Activated CD4-positive, alpha-beta memory T cell treated with anti-CD3 and anti-CD28 coated beads, Interleukin-2, amount 10 ng/mL, durations not matched to agents 7 days and 5 days (primary cell): Measurements from ENCODE around the gene LIPI. TPM values are rescaled to one million over a fixed set of nuclear protein-coding genes. Genes with fewer than 3 reads are reported as not detected.

Source experiments
- CTCF ChIA-PET: fragments of 350-600 bp; sonication (Branson Sonifier 250); formaldehyde crosslinking; loops from one replicate; lab custom pipeline; 2021; ENCODE audit warnings: antibody characterized with exemption, inconsistent platforms; lab: Charles Lee
- POLR2A ChIA-PET: fragments of 350-600 bp; sonication (Branson Sonifier 250); formaldehyde crosslinking; loops from one replicate; lab custom pipeline; 2021; ENCODE audit warnings: antibody characterized with exemption; lab: Charles Lee
- DNase-seq: peaks from one replicate; pipeline ENCODE4 v3.0.0-alpha.2; 2020
- H3K27ac Mint-ChIP-seq: one replicate; pipeline ENCODE4 v1.8.0; 2021; ENCODE audit warnings: mild to moderate bottlenecking, mixed read lengths
- H3K27me3 Mint-ChIP-seq: one replicate; pipeline ENCODE4 v1.8.0; 2021; ENCODE audit warnings: mixed read lengths
- H3K36me3 Mint-ChIP-seq: one replicate; pipeline ENCODE4 v1.8.0; 2021; ENCODE audit warnings: low read depth, mixed read lengths
- H3K4me1 Mint-ChIP-seq: one replicate; pipeline ENCODE4 v1.8.0; 2021; ENCODE audit warnings: mixed read lengths
- H3K4me3 Mint-ChIP-seq: one replicate; pipeline ENCODE4 v1.8.0; 2021; ENCODE audit warnings: mild to moderate bottlenecking, mixed read lengths
- H3K9me3 Mint-ChIP-seq: one replicate; pipeline ENCODE4 v1.8.0; 2021; ENCODE audit warnings: mixed read lengths
- total RNA-seq, 2 experiments: library from RNA; stranded (reverse); gene quantifications; one replicate each; pipeline ENCODE4 v1.2.3, GENCODE V29; 2021

Gene LIPI
- not detected for total RNA-seq

GRCh38 chr21:14210738-14211137, at the start of gene LIPI:
TSS of gene LIPI (minus strand) at chr21:14210955. CDS start at chr21:14210845, 110 bp downstream.
- Mint-ChIP-seq H3K27me3 (peaks cover 19% of the 10 kb centered on the region), H3K36me3 (no peaks in the 10 kb centered on the region), H3K27ac (no peak within 1 kb of the TSS), H3K4me1 (no peaks in the 10 kb centered on the region), H3K9me3 (no peaks in the 10 kb centered on the region), H3K4me3 (no peak within 1 kb of the TSS)
- ChIA-PET POLR2A (no interaction called here), CTCF (interaction anchor here (0.6 kb wide), 1 partner anchor 15 kb away, joined by 4 read pairs; no protein-coding TSS in a partner anchor)
- no peak for DNase-seq

GRCh38 chr21:14260174-14260764, 49.5 kb upstream of the LIPI start:
- H3K4me1 Mint-ChIP-seq: no peaks in the 10 kb centered on the region
- H3K27me3 Mint-ChIP-seq: peaks cover 9% of the 10 kb centered on the region
- H3K27ac Mint-ChIP-seq: no peak overlapping the region
- H3K36me3 Mint-ChIP-seq: no peaks in the 10 kb centered on the region
- H3K9me3 Mint-ChIP-seq: no peaks in the 10 kb centered on the region
- ChIA-PET CTCF (interaction anchor here (1.5 to 2.0 kb wide), 2 partner anchors 14 to 1222 kb away, joined by 4 to 5 read pairs; no protein-coding TSS in a partner anchor), POLR2A (interaction anchor here (0.6 kb wide), 1 partner anchor 1122 kb away, joined by 4 read pairs; no protein-coding TSS in a partner anchor)
- H3K4me3 Mint-ChIP-seq: no peak overlapping the region
- no peak for DNase-seq

- ChIA-PET CTCF (interaction anchor here (1.5 to 2.0 kb wide), 2 partner anchors 14 to 1223 kb away, joined by 4 to 5 read pairs; no protein-coding TSS in a partner anchor), POLR2A (no interaction called here)
- no peaks in the 10 kb centered on the region for H3K36me3 Mint-ChIP-seq
- H3K27ac Mint-ChIP-seq: no peak overlapping the region
- H3K4me3 Mint-ChIP-seq: no peak overlapping the region
- H3K9me3 Mint-ChIP-seq: no peaks in the 10 kb centered on the region
- H3K27me3 Mint-ChIP-seq: peaks cover 9% of the 10 kb centered on the region
- H3K4me1 Mint-ChIP-seq: no peaks in the 10 kb centered on the region
- DNase-seq: no peak
Observed at GRCh38 chr21:14259747-14260146, 49.0 kb upstream of the LIPI start.

- no peak for DNase-seq
- H3K4me1 Mint-ChIP-seq: peaks cover 3% of the 10 kb centered on the region
- H3K27ac Mint-ChIP-seq: no peak overlapping the region
- H3K4me3 Mint-ChIP-seq: no peak overlapping the region
- no peaks in the 10 kb centered on the region for H3K9me3 Mint-ChIP-seq
- ChIA-PET POLR2A (no interaction called here), CTCF (no interaction called here)
- H3K36me3 Mint-ChIP-seq: no peaks in the 10 kb centered on the region
- peaks cover 23% of the 10 kb centered on the region for H3K27me3 Mint-ChIP-seq
Observed at GRCh38 chr21:14251336-14251735, 40.6 kb upstream of the LIPI start.

- CTCF ChIA-PET: interaction anchor here (1.6 kb wide), 1 partner anchor 14 kb away, joined by 4 read pairs; no protein-coding TSS in a partner anchor
- no peak overlapping the region for H3K4me3 Mint-ChIP-seq
- H3K27ac Mint-ChIP-seq: no peak overlapping the region
- no peaks in the 10 kb centered on the region for H3K4me1 Mint-ChIP-seq
- peaks cover 23% of the 10 kb centered on the region for H3K27me3 Mint-ChIP-seq
- no peaks in the 10 kb centered on the region for H3K9me3 Mint-ChIP-seq
- POLR2A ChIA-PET: no interaction called here
- no peaks in the 10 kb centered on the region for H3K36me3 Mint-ChIP-seq
- no peak for DNase-seq
Observed at GRCh38 chr21:14245711-14246110, 35.0 kb upstream of the LIPI start.

GRCh38 chr21:14244911-14245310, 34.2 kb upstream of the LIPI start:
- POLR2A ChIA-PET: no interaction called here
- Mint-ChIP-seq H3K27ac (no peak overlapping the region), H3K27me3 (peaks cover 19% of the 10 kb centered on the region), H3K36me3 (no peaks in the 10 kb centered on the region), H3K4me3 (no peak overlapping the region), H3K9me3 (no peaks in the 10 kb centered on the region), H3K4me1 (no peaks in the 10 kb centered on the region)
- CTCF ChIA-PET: interaction anchor here (1.1 kb wide), 1 partner anchor 9 kb away, joined by 3 read pairs; no protein-coding TSS in a partner anchor
- DNase-seq: no peak

GRCh38 chr21:14243874-14244273, 33.1 kb upstream of the LIPI start:
- ChIA-PET CTCF (no interaction called here), POLR2A (no interaction called here)
- no peak for DNase-seq
- Mint-ChIP-seq H3K4me3 (no peak overlapping the region), H3K27me3 (peaks cover 13% of the 10 kb centered on the region), H3K36me3 (no peaks in the 10 kb centered on the region), H3K9me3 (no peaks in the 10 kb centered on the region), H3K27ac (no peak overlapping the region), H3K4me1 (no peaks in the 10 kb centered on the region)

GRCh38 chr21:14243461-14243860, 32.7 kb upstream of the LIPI start:
- Mint-ChIP-seq H3K4me3 (no peak overlapping the region), H3K9me3 (no peaks in the 10 kb centered on the region), H3K36me3 (no peaks in the 10 kb centered on the region), H3K4me1 (no peaks in the 10 kb centered on the region), H3K27me3 (peaks cover 10% of the 10 kb centered on the region), H3K27ac (no peak overlapping the region)
- POLR2A ChIA-PET: no interaction called here
- CTCF ChIA-PET: interaction anchor here (0.8 kb wide), 1 partner anchor 10 kb away, joined by 3 read pairs; no protein-coding TSS in a partner anchor
- no peak for DNase-seq

GRCh38 chr21:14241297-14241696, 30.5 kb upstream of the LIPI start:
- Mint-ChIP-seq H3K36me3 (no peaks in the 10 kb centered on the region), H3K27me3 (peaks cover 3% of the 10 kb centered on the region), H3K9me3 (no peaks in the 10 kb centered on the region), H3K27ac (no peak overlapping the region), H3K4me3 (no peak overlapping the region), H3K4me1 (no peaks in the 10 kb centered on the region)
- CTCF ChIA-PET: interaction anchor here (1.0 kb wide), 1 partner anchor 12 kb away, joined by 3 read pairs; no protein-coding TSS in a partner anchor
- no peak for DNase-seq
- POLR2A ChIA-PET: no interaction called here

- Mint-ChIP-seq H3K4me1 (no peaks in the 10 kb centered on the region), H3K9me3 (no peaks in the 10 kb centered on the region), H3K36me3 (no peaks in the 10 kb centered on the region), H3K27me3 (no peaks in the 10 kb centered on the region), H3K27ac (no peak overlapping the region), H3K4me3 (no peak overlapping the region)
- no peak for DNase-seq
- POLR2A ChIA-PET: no interaction called here
- CTCF ChIA-PET: interaction anchor here (1.1 kb wide), 1 partner anchor 14 kb away, joined by 4 read pairs; no protein-coding TSS in a partner anchor
Observed at GRCh38 chr21:14239281-14239680, 28.5 kb upstream of the LIPI start.

- Mint-ChIP-seq H3K27ac (no peak overlapping the region), H3K4me3 (no peak overlapping the region), H3K36me3 (no peaks in the 10 kb centered on the region), H3K4me1 (no peaks in the 10 kb centered on the region), H3K9me3 (no peaks in the 10 kb centered on the region), H3K27me3 (no peaks in the 10 kb centered on the region)
- CTCF ChIA-PET: no interaction called here
- POLR2A ChIA-PET: no interaction called here
- no peak for DNase-seq
Observed at GRCh38 chr21:14236180-14236579, 25.4 kb upstream of the LIPI start.

GRCh38 chr21:14235101-14235500, 24.3 kb upstream of the LIPI start:
- Mint-ChIP-seq H3K27ac (no peak overlapping the region), H3K27me3 (no peaks in the 10 kb centered on the region), H3K4me1 (no peaks in the 10 kb centered on the region), H3K4me3 (no peak overlapping the region), H3K36me3 (no peaks in the 10 kb centered on the region), H3K9me3 (no peaks in the 10 kb centered on the region)
- DNase-seq: no peak
- ChIA-PET CTCF (no interaction called here), POLR2A (no interaction called here)

GRCh38 chr21:14229399-14229798, 18.6 kb upstream of the LIPI start:
- no peaks in the 10 kb centered on the region for H3K27me3 Mint-ChIP-seq
- no peaks in the 10 kb centered on the region for H3K36me3 Mint-ChIP-seq
- no peaks in the 10 kb centered on the region for H3K4me1 Mint-ChIP-seq
- no peak overlapping the region for H3K27ac Mint-ChIP-seq
- no peak for DNase-seq
- H3K9me3 Mint-ChIP-seq: peaks cover 9% of the 10 kb centered on the region
- H3K4me3 Mint-ChIP-seq: no peak overlapping the region
- ChIA-PET POLR2A (no interaction called here), CTCF (no interaction called here)

GRCh38 chr21:14223365-14223764, 12.6 kb upstream of the LIPI start:
- DNase-seq: no peak
- ChIA-PET POLR2A (no interaction called here), CTCF (no interaction called here)
- no peak overlapping the region for H3K4me3 Mint-ChIP-seq
- H3K36me3 Mint-ChIP-seq: no peaks in the 10 kb centered on the region
- no peaks in the 10 kb centered on the region for H3K4me1 Mint-ChIP-seq
- no peak overlapping the region for H3K27ac Mint-ChIP-seq
- H3K27me3 Mint-ChIP-seq: peaks cover under 1% of the 10 kb centered on the region
- no peaks in the 10 kb centered on the region for H3K9me3 Mint-ChIP-seq
